Neural cell (in vitro differentiated cells): ENCODE results near the gene ESRRB. TPM values are rescaled to one million over a fixed set of nuclear protein-coding genes. Genes with fewer than 3 reads are reported as not detected.

Source experiments
- H2AFZ ChIP-seq: fragments of 200-600, 300-800 bp; sonication (generic), shearing (Covaris generic); 2 replicates; pipeline ENCODE4 v1.6.0; 2014; ENCODE audit warnings: low read depth, mild to moderate bottlenecking, antibody characterized with exemption, low read length, moderate library complexity
- H3F3A ChIP-seq: fragments of 200-600 bp; shearing (Covaris generic); 2 replicates; pipeline ENCODE4 v1.6.1; 2016; ENCODE audit warnings: mild to moderate bottlenecking, moderate library complexity, mixed read lengths, antibody characterized with exemption, low read length; ENCODE audit not compliant: insufficient read depth, poor library complexity, severe bottlenecking
- H3K27ac ChIP-seq: fragments of 200-600, 300-800 bp; sonication (generic), shearing (Covaris generic); 2 replicates; pipeline ENCODE4 v1.5.1; 2014; ENCODE audit warnings: mild to moderate bottlenecking, low read length, moderate library complexity
- H3K27me3 ChIP-seq: fragments of 300-800, 200-600 bp; sonication (generic), shearing (Covaris generic); 2 replicates; pipeline ENCODE4 v1.6.0; 2014; ENCODE audit warnings: mild to moderate bottlenecking, low read depth, low read length, moderate library complexity; ENCODE audit not compliant: insufficient read depth
- H3K36me3 ChIP-seq: fragments of 300-800, 200-600 bp; sonication (generic), shearing (Covaris generic); 2 replicates; pipeline ENCODE4 v1.5.1; 2014; ENCODE audit warnings: mild to moderate bottlenecking, antibody characterized with exemption, low read length, moderate library complexity; ENCODE audit not compliant: insufficient read depth
- H3K4me2 ChIP-seq: fragments of 300-800, 200-600 bp; sonication (generic), shearing (Covaris generic); 2 replicates; pipeline ENCODE4 v1.6.0; 2014; ENCODE audit warnings: mild to moderate bottlenecking, low read length
- H3K4me3 ChIP-seq: fragments of 300-800, 200-600 bp; sonication (generic), shearing (Covaris generic); 2 replicates; pipeline ENCODE4 v1.5.1; 2014; ENCODE audit warnings: mild to moderate bottlenecking, low read length, moderate library complexity
- H3K79me2 ChIP-seq: fragments of 200-600 bp; shearing (Covaris generic); replicated peaks from 2 replicates; pipeline ENCODE4 v1.6.0; 2014; ENCODE audit warnings: mild to moderate bottlenecking, low read length, moderate library complexity; ENCODE audit not compliant: insufficient read depth
- H3K9ac ChIP-seq: fragments of 300-800, 200-600 bp; sonication (generic), shearing (Covaris generic); 2 replicates; pipeline ENCODE4 v1.6.1; 2016; ENCODE audit warnings: mild to moderate bottlenecking, low read length, mixed read lengths
- H3K9me2 ChIP-seq: fragments of 200-600 bp; shearing (Covaris generic); 2 replicates; pipeline ENCODE4 v1.6.1; 2016; ENCODE audit warnings: mild to moderate bottlenecking, low read length, mixed read lengths; ENCODE audit not compliant: insufficient read depth
- H3K9me3 ChIP-seq: fragments of 200-600, 300-800 bp; sonication (generic), shearing (Covaris generic); 2 replicates; pipeline ENCODE4 v1.6.1; 2016; ENCODE audit warnings: mild to moderate bottlenecking, mixed run types, low read length, moderate library complexity, mixed read lengths
- H4K20me1 ChIP-seq: fragments of 200-600 bp; shearing (Covaris generic); 2 replicates; pipeline ENCODE4 v1.6.1; 2016; ENCODE audit warnings: mild to moderate bottlenecking, mixed run types; ENCODE audit not compliant: insufficient read depth
- CTCF ChIP-seq: fragments of 450-650 bp; IDR thresholded peaks from 2 replicates; pipeline ENCODE4 v1.5.1; 2014; ENCODE audit warnings: antibody characterized with exemption, mild to moderate bottlenecking, moderate library complexity; ENCODE audit not compliant: poor library complexity, severe bottlenecking
- EP300 ChIP-seq: fragments of 450-650 bp; conservative IDR thresholded peaks from 2 replicates; pipeline ENCODE4 v1.6.1; 2014; ENCODE audit warnings: antibody characterized with exemption, mild to moderate bottlenecking, moderate library complexity; ENCODE audit not compliant: poor library complexity, severe bottlenecking
- EZH2 ChIP-seq: fragments of 200-600, 300-800 bp; shearing (Covaris generic), sonication (generic); IDR thresholded peaks from 2 replicates; pipeline ENCODE4 v1.6.1; 2014; ENCODE audit warnings: antibody characterized with exemption, low read length, borderline replicate concordance, mild to moderate bottlenecking; ENCODE audit not compliant: insufficient read depth, poor library complexity, severe bottlenecking
- MXI1 ChIP-seq: fragments of 450-650 bp; conservative IDR thresholded peaks from 2 replicates; pipeline ENCODE4 v1.6.1; 2014; ENCODE audit warnings: antibody characterized with exemption, mild to moderate bottlenecking; ENCODE audit not compliant: poor library complexity, severe bottlenecking
- POLR2AphosphoS5 ChIP-seq: IDR thresholded peaks from 2 replicates; pipeline ENCODE4 v1.6.1; 2012
- RAD21 ChIP-seq: fragments of 450-650 bp; conservative IDR thresholded peaks from 2 replicates; pipeline ENCODE4 v1.6.1; 2014; ENCODE audit warnings: antibody characterized with exemption, mild to moderate bottlenecking, moderate library complexity
- SMC3 ChIP-seq: fragments of 450-650 bp; conservative IDR thresholded peaks from 2 replicates; pipeline ENCODE4 v1.6.1; 2014; ENCODE audit warnings: antibody characterized with exemption, mild to moderate bottlenecking, moderate library complexity; ENCODE audit not compliant: poor library complexity
- TAF1 ChIP-seq: IDR thresholded peaks from 2 replicates; pipeline ENCODE4 v1.6.1; 2012; ENCODE audit warnings: low read depth
- polyA plus RNA-seq: library from polyadenylated mRNA; depleted of rRNA; stranded (reverse); fragments of >200 nt; gene quantifications from 2 replicates; pipeline ENCODE4 v1.2.3, GENCODE V29; 2014
- TF ChIP-seq, protein P1 (sequence below): IDR thresholded peaks from 2 replicates; pipeline ENCODE4 v1.6.1; 2012; ENCODE audit warnings: borderline replicate concordance

The ESRRB gene
- polyA plus RNA-seq, 1 donor from 2014 or later = 0.59 TPM

DNA sequence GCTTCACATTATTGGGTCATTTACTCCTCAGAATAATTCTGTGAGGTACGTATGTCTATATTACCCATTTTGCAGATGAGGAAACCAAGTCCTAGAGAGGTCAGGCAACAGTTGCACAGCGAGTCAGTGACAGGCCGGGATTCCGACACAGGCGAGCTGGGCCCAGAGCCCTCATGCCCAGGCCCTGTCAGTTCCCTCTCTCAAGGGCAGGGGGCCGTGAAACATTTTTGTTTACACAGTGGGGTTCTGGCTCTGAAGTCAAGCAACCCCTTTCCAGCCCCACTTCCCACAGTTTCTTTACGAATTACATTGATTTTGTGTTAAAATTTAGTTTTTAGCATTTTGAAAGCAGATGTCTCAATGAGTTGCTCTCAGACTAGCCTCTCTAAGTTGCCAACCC, 46.7 kb downstream of the ESRRB start:
- Histone ChIP-seq H3K9me2 (no peaks in the 10 kb centered on the region), H3K4me3 (no peak overlapping the region), H3F3A (no peaks in the 10 kb centered on the region), H2AFZ (no peak overlapping the region), H3K9ac (no peak overlapping the region), H3K27ac (no peak overlapping the region), H3K36me3 (no peaks in the 10 kb centered on the region), H4K20me1 (no peaks in the 10 kb centered on the region), H3K9me3 (no peaks in the 10 kb centered on the region), H3K27me3 (no peaks in the 10 kb centered on the region), H3K4me2 (no peak overlapping the region), H3K79me2 (no peaks in the 10 kb centered on the region)
- TF ChIP-seq RAD21 = no peak
- TF ChIP-seq CTCF = no peak
- TF ChIP-seq TAF1 = no peak
- TF ChIP-seq MXI1 = no peak

- H3F3A ChIP-seq = no peaks in the 10 kb centered on the region
- H3K4me3 ChIP-seq = no peak overlapping the region
- no peak for TF ChIP-seq RAD21
- no peak for TF ChIP-seq MXI1
- no peak for TF ChIP-seq CTCF
- TF ChIP-seq, protein P1, sequence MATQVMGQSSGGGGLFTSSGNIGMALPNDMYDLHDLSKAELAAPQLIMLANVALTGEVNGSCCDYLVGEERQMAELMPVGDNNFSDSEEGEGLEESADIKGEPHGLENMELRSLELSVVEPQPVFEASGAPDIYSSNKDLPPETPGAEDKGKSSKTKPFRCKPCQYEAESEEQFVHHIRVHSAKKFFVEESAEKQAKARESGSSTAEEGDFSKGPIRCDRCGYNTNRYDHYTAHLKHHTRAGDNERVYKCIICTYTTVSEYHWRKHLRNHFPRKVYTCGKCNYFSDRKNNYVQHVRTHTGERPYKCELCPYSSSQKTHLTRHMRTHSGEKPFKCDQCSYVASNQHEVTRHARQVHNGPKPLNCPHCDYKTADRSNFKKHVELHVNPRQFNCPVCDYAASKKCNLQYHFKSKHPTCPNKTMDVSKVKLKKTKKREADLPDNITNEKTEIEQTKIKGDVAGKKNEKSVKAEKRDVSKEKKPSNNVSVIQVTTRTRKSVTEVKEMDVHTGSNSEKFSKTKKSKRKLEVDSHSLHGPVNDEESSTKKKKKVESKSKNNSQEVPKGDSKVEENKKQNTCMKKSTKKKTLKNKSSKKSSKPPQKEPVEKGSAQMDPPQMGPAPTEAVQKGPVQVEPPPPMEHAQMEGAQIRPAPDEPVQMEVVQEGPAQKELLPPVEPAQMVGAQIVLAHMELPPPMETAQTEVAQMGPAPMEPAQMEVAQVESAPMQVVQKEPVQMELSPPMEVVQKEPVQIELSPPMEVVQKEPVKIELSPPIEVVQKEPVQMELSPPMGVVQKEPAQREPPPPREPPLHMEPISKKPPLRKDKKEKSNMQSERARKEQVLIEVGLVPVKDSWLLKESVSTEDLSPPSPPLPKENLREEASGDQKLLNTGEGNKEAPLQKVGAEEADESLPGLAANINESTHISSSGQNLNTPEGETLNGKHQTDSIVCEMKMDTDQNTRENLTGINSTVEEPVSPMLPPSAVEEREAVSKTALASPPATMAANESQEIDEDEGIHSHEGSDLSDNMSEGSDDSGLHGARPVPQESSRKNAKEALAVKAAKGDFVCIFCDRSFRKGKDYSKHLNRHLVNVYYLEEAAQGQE = no peak
- TF ChIP-seq TAF1 = no peak
- TF ChIP-seq POLR2AphosphoS5 = no peak
- no peak for TF ChIP-seq EP300
- TF ChIP-seq SMC3 = no peak
- TF ChIP-seq EZH2 = no peak
- no peak overlapping the region for H3K27ac ChIP-seq
- H3K9ac ChIP-seq = no peak overlapping the region
- no peak overlapping the region for H3K4me2 ChIP-seq
- H3K36me3 ChIP-seq = no peaks in the 10 kb centered on the region
- H3K79me2 ChIP-seq = no peaks in the 10 kb centered on the region
- H3K9me3 ChIP-seq = no peaks in the 10 kb centered on the region
- H3K9me2 ChIP-seq = no peaks in the 10 kb centered on the region
- no peak overlapping the region for H2AFZ ChIP-seq
- H3K27me3 ChIP-seq = no peaks in the 10 kb centered on the region
- H4K20me1 ChIP-seq = no peaks in the 10 kb centered on the region
Measured at GRCh38 chr14:76423534-76423933, 47.6 kb downstream of the ESRRB start.
